Caki2 (cell line): ENCODE measurements around the gene TRAF4. TPM values are rescaled to one million over a fixed set of nuclear protein-coding genes. Genes with fewer than 3 reads are reported as not detected.
"Not testable (repeated sequence)": the region's sequence is repeated elsewhere in the genome, so short reads cannot be mapped to it uniquely, and the experiment has no call there.

Experiments
- DNase-seq: peaks from one replicate; pipeline ENCODE4 v3.0.0-alpha.2; 2015; ENCODE audit warnings: low read depth
- in situ Hi-C: cut with HindIII; loops from 2 replicates; pipeline ENCODE4 v1.10.0; 2016; ENCODE audit warnings: low sequenced_read_pairs, low pct_unique_long_range_greater_than_20kb, mixed read lengths
- total RNA-seq: library from RNA; depleted of rRNA; stranded (reverse); fragments of >200 nt; shearing (Covaris generic); gene quantifications from 2 replicates; pipeline ENCODE4 v1.2.3, GENCODE V29; 2014; ENCODE audit warnings: low replicate concordance

Gene TRAF4
- total RNA-seq, 1 experiment from 2014 or later = 61.6 TPM

- DNase-seq = peak; percentile 81
- in situ Hi-C loops = no loop called here
Observed at GRCh38 chr17:28725660-28726225, 18.1 kb upstream of the TRAF4 start.

- in situ Hi-C loops = no loop called here
- DNase-seq = peak; percentile 86
Observed at GRCh38 chr17:28726226-28726626, 17.6 kb upstream of the TRAF4 start, which contains the start of gene TLCD1. Gene TLCD1 (minus strand): TSS chr17:28726233. CDS start chr17:28726097, 136 bp downstream.

GRCh38 chr17:28726627-28727491 lies 17.0 kb upstream of the TRAF4 start:
- in situ Hi-C loops = no loop called here
- DNase-seq = peak; percentile 100

GRCh38 chr17:28728364-28729200 lies 15.2 kb upstream of the TRAF4 start, which contains the start of gene NEK8:
Gene NEK8 (plus strand): TSS chr17:28728788. CDS start chr17:28728814, 26 bp downstream.
- peak; percentile 96 for DNase-seq

GRCh38 chr17:28729950-28730330 lies 13.9 kb upstream of the TRAF4 start:
- in situ Hi-C loops = no loop called here
- DNase-seq = no peak

More at GRCh38 chr17:28728364-28729200, 15.2 kb upstream of the TRAF4 start, which contains the start of gene NEK8:
- in situ Hi-C loops = no loop called here

GRCh38 chr17:28733346-28733745 lies 10.5 kb upstream of the TRAF4 start:
- no peak for DNase-seq
- in situ Hi-C loops = no loop called here

- in situ Hi-C loops = no loop called here
- DNase-seq = no peak
Observed at GRCh38 chr17:28734712-28735241, 9.0 kb upstream of the TRAF4 start.

- peak; percentile 36 for DNase-seq
- in situ Hi-C loops = no loop called here
Observed at GRCh38 chr17:28735242-28735722, 8.5 kb upstream of the TRAF4 start.

GRCh38 chr17:28735913-28736769 lies 7.7 kb upstream of the TRAF4 start:
- in situ Hi-C loops, DNase-seq: not testable (repeated sequence)

GRCh38 chr17:28737316-28737715 lies 6.5 kb upstream of the TRAF4 start:
- in situ Hi-C loops = no loop called here
- no peak for DNase-seq

GRCh38 chr17:28737770-28738679 lies 5.8 kb upstream of the TRAF4 start:
- in situ Hi-C loops = no loop called here
- peak; percentile 54 for DNase-seq

- no peak for DNase-seq
- in situ Hi-C loops = no loop called here
Observed at GRCh38 chr17:28738680-28739384, 5.0 kb upstream of the TRAF4 start.

- in situ Hi-C loops = no loop called here
- no peak for DNase-seq
Observed at GRCh38 chr17:28740406-28741357, 3.1 kb upstream of the TRAF4 start.

GRCh38 chr17:28741358-28742349 lies 2.2 kb upstream of the TRAF4 start:
- in situ Hi-C loops = no loop called here
- DNase-seq = no peak
